ENCODE measurements around the gene TBC1D2. TPM values are rescaled to one million over a fixed set of nuclear protein-coding genes. Genes with fewer than 3 reads are reported as not detected.

TBC1D2 gene
- total and polyA plus RNA-seq, 2 of the 4 experiments (the other 2 are of a cell fraction) = 36.9 to 62.7 TPM

DNA sequence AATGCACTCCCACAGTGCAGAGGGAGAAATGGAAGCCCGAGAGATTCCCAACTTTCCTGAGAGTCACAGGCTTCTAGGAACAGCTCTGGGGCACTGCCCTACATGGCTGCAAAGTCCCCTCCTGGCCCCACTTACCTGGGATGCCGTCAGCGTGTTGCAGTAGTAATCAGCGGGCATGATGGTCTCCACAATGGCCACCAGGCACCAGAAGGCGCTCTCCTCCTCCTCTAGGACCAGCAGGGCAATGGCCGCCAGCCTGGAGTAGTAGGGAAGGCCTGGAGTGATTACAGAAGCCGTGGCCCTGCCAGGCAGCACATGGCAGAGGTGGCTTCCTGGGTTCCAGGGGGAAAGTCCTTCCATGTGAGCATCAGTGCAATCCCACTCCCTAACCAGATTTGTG is 52.3 kb downstream of the TBC1D2 start:
- no peak overlapping the region for H4K91ac ChIP-seq (ENCODE audit: insufficient read depth, low read depth, low read length)
- H3K79me1 ChIP-seq (ENCODE audit: low read depth in 1 of 2, low read length in 2 of 2) = peaks cover 4 to 6% of the 10 kb centered on the region in 2 experiments; a peak in 1 of 4 replicates
- no peak for TF ChIP-seq FOS (IDR thresholded peaks at IDR 0.05; ENCODE audit: low read depth, low read length)
- TF ChIP-seq ELK1 (IDR thresholded peaks at IDR 0.05; ENCODE audit: borderline replicate concordance, low read depth, low read length) = no peak
- TF ChIP-seq MXI1 (IDR thresholded peaks at IDR 0.05; ENCODE audit: borderline replicate concordance, low read depth, low read length) = no peak
- TF ChIP-seq CHD1 (IDR thresholded peaks at IDR 0.05; ENCODE audit: low read depth, low read length) = no peak
- no peak for TF ChIP-seq USF2 (IDR thresholded peaks at IDR 0.05; ENCODE audit: low read depth, low read length)
- TF ChIP-seq, protein P1, sequence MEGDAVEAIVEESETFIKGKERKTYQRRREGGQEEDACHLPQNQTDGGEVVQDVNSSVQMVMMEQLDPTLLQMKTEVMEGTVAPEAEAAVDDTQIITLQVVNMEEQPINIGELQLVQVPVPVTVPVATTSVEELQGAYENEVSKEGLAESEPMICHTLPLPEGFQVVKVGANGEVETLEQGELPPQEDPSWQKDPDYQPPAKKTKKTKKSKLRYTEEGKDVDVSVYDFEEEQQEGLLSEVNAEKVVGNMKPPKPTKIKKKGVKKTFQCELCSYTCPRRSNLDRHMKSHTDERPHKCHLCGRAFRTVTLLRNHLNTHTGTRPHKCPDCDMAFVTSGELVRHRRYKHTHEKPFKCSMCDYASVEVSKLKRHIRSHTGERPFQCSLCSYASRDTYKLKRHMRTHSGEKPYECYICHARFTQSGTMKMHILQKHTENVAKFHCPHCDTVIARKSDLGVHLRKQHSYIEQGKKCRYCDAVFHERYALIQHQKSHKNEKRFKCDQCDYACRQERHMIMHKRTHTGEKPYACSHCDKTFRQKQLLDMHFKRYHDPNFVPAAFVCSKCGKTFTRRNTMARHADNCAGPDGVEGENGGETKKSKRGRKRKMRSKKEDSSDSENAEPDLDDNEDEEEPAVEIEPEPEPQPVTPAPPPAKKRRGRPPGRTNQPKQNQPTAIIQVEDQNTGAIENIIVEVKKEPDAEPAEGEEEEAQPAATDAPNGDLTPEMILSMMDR (conservative IDR thresholded peaks at IDR 0.05; ENCODE audit: low read depth, low read length) = no peak
- TF ChIP-seq BHLHE40 (IDR thresholded peaks at IDR 0.05; ENCODE audit: low read depth, low read length) = no peak
- no peak for TF ChIP-seq MAFK (IDR thresholded peaks at IDR 0.05; ENCODE audit: low read depth, low read length)
- no peak overlapping the region for H3K4me2 ChIP-seq (ENCODE audit: low read depth, low read length)
- no peaks in the 10 kb centered on the region for H4K20me1 ChIP-seq (ENCODE audit: insufficient read depth, low read length)
- WGBS, 2 experiments (ENCODE audit: extremely low coverage in 2 of 2, insufficient read length in 1 of 2) = no CpG with 5 or more reads among the region's 7 CpGs
- in situ Hi-C loops (cut with MboI; ENCODE audit: low sequenced_read_pairs) = no loop called here
- no peaks in the 10 kb centered on the region for H3K9me1 ChIP-seq (ENCODE audit: insufficient read depth, low read length)
- no peak overlapping the region for H2BK120ac ChIP-seq (ENCODE audit: low read depth, low read length)
- CTCF ChIA-PET = no interaction called here
- dilution Hi-C loops (cut with HindIII; ENCODE audit: low sequenced_read_pairs, unreplicated experiment) = no loop called here
- no peak overlapping the region for H2BK15ac ChIP-seq (ENCODE audit: low read depth, low read length)
- H3K18ac ChIP-seq (ENCODE audit: low read depth, low read length) = no peak overlapping the region
- H2AFZ ChIP-seq (replicated peaks; ENCODE audit: low read length, poor library complexity) = peak overlapping the region; percentile 3
- no peaks in the 10 kb centered on the region for H3K9me3 ChIP-seq (ENCODE audit: control insufficient read depth, insufficient read depth, low read length)
- no peak overlapping the region for H2AK5ac ChIP-seq (ENCODE audit: low read depth, low read length)
- H3K4me1 ChIP-seq (ENCODE audit: control insufficient read depth, insufficient read depth, low read length) = no peaks in the 10 kb centered on the region
- H4K8ac ChIP-seq (ENCODE audit: low read depth in 2 of 2, low read length in 2 of 2) = no peak overlapping the region
- POLR2A ChIA-PET (ENCODE audit: unreplicated experiment) = no interaction called here
- no peak overlapping the region for H3K14ac ChIP-seq (replicated peaks; ENCODE audit: low read depth, low read length)
- H3K23ac ChIP-seq (ENCODE audit: low read depth, low read length) = no peak overlapping the region
- H3K4me3 ChIP-seq (ENCODE audit: insufficient read depth, low read depth, low read length) = no peak overlapping the region
- BruUV-seq (replicated peaks) = no TSS peak
- no peak overlapping the region for H3K56ac ChIP-seq (ENCODE audit: extremely low read depth, insufficient read depth, low read length)
- H2BK20ac ChIP-seq (ENCODE audit: low read depth, low read length) = no peak overlapping the region
- H3K27ac ChIP-seq (ENCODE audit: insufficient read depth, low read length) = no peak overlapping the region
- H2BK5ac ChIP-seq (ENCODE audit: low read depth, low read length, poor library complexity, severe bottlenecking) = no peak overlapping the region
- H3K36me3 ChIP-seq (ENCODE audit: control insufficient read depth, insufficient read depth, low read length) = peaks cover 16% of the 10 kb centered on the region
- intact Hi-C loops (cut with micrococcal nuclease) = no loop called here
- no peak overlapping the region for H3K4ac ChIP-seq (ENCODE audit: low read depth, low read length)
- H4K5ac ChIP-seq (ENCODE audit: low read depth, low read length) = no peak overlapping the region
- no peaks in the 10 kb centered on the region for H3K27me3 ChIP-seq (ENCODE audit: control insufficient read depth, insufficient read depth, low read length)
- ATAC-seq (ENCODE audit: low read depth) (no peak), DNase-seq (no peak)
- H3K9ac ChIP-seq (ENCODE audit: low read depth, low read length) = no peak overlapping the region
- H2AK9ac ChIP-seq (replicated peaks; ENCODE audit: low read depth, low read length, poor library complexity) = no peak overlapping the region

Data from IMR-90 (cell line).